Stimulated activated effector memory CD8-positive, alpha-beta T cell treated with anti-CD3 and anti-CD28 coated beads, Interleukin-12 subunit alpha, Interleukin-12 subunit beta, amount 100 ng/mL, for 72 hours (primary cell): ENCODE results near the gene PPP1R12A.

Source experiments
- ATAC-seq: fragments of 150-1000 bp; cut with Tn5 transposase; 2 replicates; pipeline ENCODE4 v1.10.0; 2021
- DNase-seq, 2 donors: peaks; one replicate each; pipeline ENCODE4 v3.0.0; 2021 to 2022; ENCODE audit warnings: low spot score in 2 of 2
- H3K27ac Mint-ChIP-seq: one replicate; pipeline ENCODE4 v1.8.0; 2022; ENCODE audit warnings: mild to moderate bottlenecking, mixed read lengths
- H3K36me3 Mint-ChIP-seq: one replicate; pipeline ENCODE4 v1.8.0; 2022; ENCODE audit warnings: mild to moderate bottlenecking, mixed read lengths
- H3K4me1 Mint-ChIP-seq: one replicate; pipeline ENCODE4 v1.8.0; 2022; ENCODE audit warnings: mixed read lengths
- H3K4me3 Mint-ChIP-seq: one replicate; pipeline ENCODE4 v1.8.0; 2022; ENCODE audit warnings: mild to moderate bottlenecking, mixed read lengths
- H3K9me3 Mint-ChIP-seq: one replicate; pipeline ENCODE4 v1.8.0; 2022; ENCODE audit warnings: mixed read lengths

PPP1R12A gene

GRCh38 chr12:79844693-79845092 is 90.2 kb downstream of the PPP1R12A start:
- peaks cover 5% of the 10 kb centered on the region for H3K9me3 Mint-ChIP-seq
- ATAC-seq: no peak
- H3K4me1 Mint-ChIP-seq: peaks cover 47% of the 10 kb centered on the region
- peaks cover 34% of the 10 kb centered on the region for H3K36me3 Mint-ChIP-seq
- H3K4me3 Mint-ChIP-seq: no peak overlapping the region
- DNase-seq: no peak
- H3K27ac Mint-ChIP-seq: peak overlapping the region; percentile 9

- DNase-seq (no peak), ATAC-seq (no peak)
- Mint-ChIP-seq H3K4me1 (peaks cover 47% of the 10 kb centered on the region), H3K4me3 (no peak overlapping the region), H3K27ac (peak overlapping the region; percentile 9), H3K36me3 (peaks cover 41% of the 10 kb centered on the region), H3K9me3 (peaks cover 8% of the 10 kb centered on the region)
Observed at GRCh38 chr12:79843978-79844377, 90.9 kb downstream of the PPP1R12A start.

- no peak for DNase-seq
- Mint-ChIP-seq H3K4me3 (no peak overlapping the region), H3K27ac (no peak overlapping the region), H3K9me3 (peaks cover 8% of the 10 kb centered on the region), H3K36me3 (peaks cover 42% of the 10 kb centered on the region), H3K4me1 (peaks cover 47% of the 10 kb centered on the region)
- ATAC-seq: no peak
Observed at GRCh38 chr12:79842630-79843029, 92.3 kb downstream of the PPP1R12A start.

- ATAC-seq: no peak
- Mint-ChIP-seq H3K36me3 (peaks cover 42% of the 10 kb centered on the region), H3K9me3 (peaks cover 8% of the 10 kb centered on the region), H3K27ac (no peak overlapping the region), H3K4me1 (peaks cover 42% of the 10 kb centered on the region), H3K4me3 (no peak overlapping the region)
- DNase-seq: no peak
Observed at GRCh38 chr12:79841878-79842265, 93.0 kb downstream of the PPP1R12A start.

- peaks cover 8% of the 10 kb centered on the region for H3K9me3 Mint-ChIP-seq
Observed at GRCh38 chr12:79841248-79841877, 93.5 kb downstream of the PPP1R12A start.

GRCh38 chr12:79838359-79838758 is 96.5 kb downstream of the PPP1R12A start:
- no peak for DNase-seq
- peaks cover 22% of the 10 kb centered on the region for H3K36me3 Mint-ChIP-seq
- no peak overlapping the region for H3K4me3 Mint-ChIP-seq
- peaks cover 8% of the 10 kb centered on the region for H3K9me3 Mint-ChIP-seq
- peaks cover 53% of the 10 kb centered on the region for H3K4me1 Mint-ChIP-seq
- H3K27ac Mint-ChIP-seq: no peak overlapping the region
- ATAC-seq: no peak

More at GRCh38 chr12:79841248-79841877, 93.5 kb downstream of the PPP1R12A start:
- Mint-ChIP-seq H3K27ac (no peak overlapping the region), H3K36me3 (peaks cover 42% of the 10 kb centered on the region), H3K4me3 (no peak overlapping the region), H3K4me1 (peaks cover 42% of the 10 kb centered on the region)
- DNase-seq (no peak), ATAC-seq (peak; percentile 40)

- no peak overlapping the region for H3K27ac Mint-ChIP-seq
- H3K36me3 Mint-ChIP-seq: peaks cover 20% of the 10 kb centered on the region
- H3K4me3 Mint-ChIP-seq: no peak overlapping the region
Observed at GRCh38 chr12:79837575-79837974, 97.3 kb downstream of the PPP1R12A start.

GRCh38 chr12:79835377-79835843 is 99.5 kb downstream of the PPP1R12A start:
- peaks cover 33% of the 10 kb centered on the region for H3K36me3 Mint-ChIP-seq

More at GRCh38 chr12:79837575-79837974, 97.3 kb downstream of the PPP1R12A start:
- no peak for DNase-seq
- Mint-ChIP-seq H3K4me1 (peaks cover 47% of the 10 kb centered on the region), H3K9me3 (peaks cover 8% of the 10 kb centered on the region)
- ATAC-seq: no peak

GRCh38 chr12:79834712-79835376 is 100.1 kb downstream of the PPP1R12A start:
- DNase-seq: no peak
- Mint-ChIP-seq H3K27ac (no peak overlapping the region), H3K9me3 (peaks cover 3% of the 10 kb centered on the region), H3K4me1 (peaks cover 40% of the 10 kb centered on the region), H3K4me3 (no peak overlapping the region), H3K36me3 (peaks cover 38% of the 10 kb centered on the region)
- no peak for ATAC-seq

More at GRCh38 chr12:79835377-79835843, 99.5 kb downstream of the PPP1R12A start:
- H3K4me1 Mint-ChIP-seq: peaks cover 42% of the 10 kb centered on the region
- ATAC-seq: no peak
- DNase-seq: no peak
- H3K4me3 Mint-ChIP-seq: no peak overlapping the region
- H3K9me3 Mint-ChIP-seq: peaks cover 6% of the 10 kb centered on the region
- no peak overlapping the region for H3K27ac Mint-ChIP-seq

GRCh38 chr12:79830440-79830839 is 104.5 kb downstream of the PPP1R12A start:
- ATAC-seq (no peak), DNase-seq (no peak)
- Mint-ChIP-seq H3K4me1 (peaks cover 30% of the 10 kb centered on the region), H3K27ac (no peak overlapping the region), H3K4me3 (no peak overlapping the region), H3K36me3 (peaks cover 54% of the 10 kb centered on the region), H3K9me3 (no peaks in the 10 kb centered on the region)

GRCh38 chr12:79828924-79829323 is 106.0 kb downstream of the PPP1R12A start:
- DNase-seq (no peak), ATAC-seq (no peak)
- no peak overlapping the region for H3K4me3 Mint-ChIP-seq
- H3K27ac Mint-ChIP-seq: no peak overlapping the region
- H3K4me1 Mint-ChIP-seq: peaks cover 15% of the 10 kb centered on the region
- H3K36me3 Mint-ChIP-seq: peaks cover 54% of the 10 kb centered on the region
- H3K9me3 Mint-ChIP-seq: no peaks in the 10 kb centered on the region

- H3K4me3 Mint-ChIP-seq: no peak overlapping the region
- H3K27ac Mint-ChIP-seq: no peak overlapping the region
- DNase-seq (no peak), ATAC-seq (no peak)
- H3K4me1 Mint-ChIP-seq: peaks cover 10% of the 10 kb centered on the region
- H3K9me3 Mint-ChIP-seq: no peaks in the 10 kb centered on the region
- peaks cover 52% of the 10 kb centered on the region for H3K36me3 Mint-ChIP-seq
Observed at GRCh38 chr12:79827484-79827883, 107.4 kb downstream of the PPP1R12A start.

- H3K36me3 Mint-ChIP-seq: peaks cover 49% of the 10 kb centered on the region
Observed at GRCh38 chr12:79826267-79827128, 108.4 kb downstream of the PPP1R12A start.

GRCh38 chr12:79822475-79822874 is 112.4 kb downstream of the PPP1R12A start:
- ATAC-seq (peak; percentile 8), DNase-seq (no peak)
- Mint-ChIP-seq H3K36me3 (peaks cover 52% of the 10 kb centered on the region), H3K4me1 (no peaks in the 10 kb centered on the region), H3K9me3 (no peaks in the 10 kb centered on the region), H3K27ac (no peak overlapping the region), H3K4me3 (no peak overlapping the region)

More at GRCh38 chr12:79826267-79827128, 108.4 kb downstream of the PPP1R12A start:
- Mint-ChIP-seq H3K9me3 (no peaks in the 10 kb centered on the region), H3K27ac (no peak overlapping the region), H3K4me1 (peaks cover 10% of the 10 kb centered on the region), H3K4me3 (no peak overlapping the region)
- ATAC-seq (no peak), DNase-seq (no peak)

- H3K36me3 Mint-ChIP-seq: peaks cover 86% of the 10 kb centered on the region
- DNase-seq (no peak), ATAC-seq (no peak)
- no peaks in the 10 kb centered on the region for H3K9me3 Mint-ChIP-seq
- H3K27ac Mint-ChIP-seq: peak overlapping the region; percentile 52
- no peaks in the 10 kb centered on the region for H3K4me1 Mint-ChIP-seq
- H3K4me3 Mint-ChIP-seq: no peak overlapping the region
Observed at GRCh38 chr12:79818856-79819255, 116.0 kb downstream of the PPP1R12A start.
